GM19463 (cell line): ENCODE data around the gene GFPT1.
"Not testable (repeated sequence)": the region's sequence is repeated elsewhere in the genome, so short reads cannot be mapped to it uniquely, and the experiment has no call there.

ENCODE experiments used
- ATAC-seq: cut with Tn5 transposase; IDR thresholded peaks from one replicate; pipeline ENCODE4 v1.9.1; 2021; ENCODE audit warnings: mild to moderate bottlenecking, moderate library complexity; ENCODE audit not compliant: unreplicated experiment

GFPT1 gene

GRCh38 chr2:69386789-69387734, at the start of gene GFPT1:
Gene GFPT1 (minus strand): TSS chr2:69387227. CDS start chr2:69387071, 156 bp downstream.
- ATAC-seq = peak; percentile 83

- ATAC-seq = peak; percentile 0
These were observed 49.5 kb upstream of the GFPT1 start for GRCh38 chr2:69436596-69436937.

- no peak for ATAC-seq
These were observed 47.7 kb upstream of the GFPT1 start for GRCh38 chr2:69434753-69435152.

GRCh38 chr2:69429491-69430183, 42.6 kb upstream of the GFPT1 start:
- ATAC-seq = no peak

GRCh38 chr2:69428981-69429380, 42.0 kb upstream of the GFPT1 start:
- no peak for ATAC-seq

GRCh38 chr2:69424419-69424818, 37.4 kb upstream of the GFPT1 start:
- ATAC-seq = no peak

- ATAC-seq = no peak
These were observed 35.2 kb upstream of the GFPT1 start for GRCh38 chr2:69422198-69422597.

- ATAC-seq = not testable (repeated sequence)
These were observed 32.1 kb upstream of the GFPT1 start for GRCh38 chr2:69419111-69419510.

GRCh38 chr2:69416147-69416546, 29.1 kb upstream of the GFPT1 start:
- no peak for ATAC-seq

- ATAC-seq = no peak
These were observed 24.1 kb upstream of the GFPT1 start for GRCh38 chr2:69411120-69411519.

GRCh38 chr2:69405306-69405705, 18.3 kb upstream of the GFPT1 start:
- ATAC-seq = no peak

GRCh38 chr2:69400121-69400520, 13.1 kb upstream of the GFPT1 start:
- no peak for ATAC-seq

- no peak for ATAC-seq
These were observed 10.2 kb upstream of the GFPT1 start for GRCh38 chr2:69397234-69397633.

GRCh38 chr2:69395866-69396265, 8.8 kb upstream of the GFPT1 start:
- no peak for ATAC-seq

- no peak for ATAC-seq
These were observed 6.9 kb upstream of the GFPT1 start for GRCh38 chr2:69393963-69394362.

GRCh38 chr2:69390471-69390870, 3.4 kb upstream of the GFPT1 start:
- no peak for ATAC-seq

GRCh38 chr2:69390001-69390400, 3.0 kb upstream of the GFPT1 start:
- ATAC-seq = no peak

GRCh38 chr2:69389271-69389670, 2.2 kb upstream of the GFPT1 start:
- no peak for ATAC-seq

GRCh38 chr2:69387770-69388481, 899 bp upstream of the GFPT1 start:
- no peak for ATAC-seq

- ATAC-seq = peak; percentile 19
These were observed 667 bp downstream of the GFPT1 start for GRCh38 chr2:69386360-69386759.

GRCh38 chr2:69385443-69386151, 1.4 kb downstream of the GFPT1 start:
- no peak for ATAC-seq
